HG03103 (cell line): ENCODE results near the gene WIPI1.
"Not testable (repeated sequence)": the region's sequence is repeated elsewhere in the genome, so short reads cannot be mapped to it uniquely, and the experiment has no call there.

Experiments used
- ATAC-seq: cut with Tn5 transposase; IDR thresholded peaks from one replicate; pipeline ENCODE4 v1.9.1; 2021; ENCODE audit warnings: low read depth; ENCODE audit not compliant: unreplicated experiment

WIPI1 gene

GRCh38 chr17:68457168-68457538 lies at the start of gene WIPI1:
Gene WIPI1, minus strand, starts transcription at chr17:68457496. Its CDS starts 75 bp downstream, at chr17:68457421.
- peak; percentile 19 for ATAC-seq

- ATAC-seq = no peak
Measured at GRCh38 chr17:68505951-68506350, 48.7 kb upstream of the WIPI1 start.

GRCh38 chr17:68501074-68501473 lies 43.8 kb upstream of the WIPI1 start:
- no peak for ATAC-seq

GRCh38 chr17:68499587-68499986 lies 42.3 kb upstream of the WIPI1 start:
- no peak for ATAC-seq

GRCh38 chr17:68498479-68499326 lies 41.4 kb upstream of the WIPI1 start:
- ATAC-seq = peak; percentile 13

- ATAC-seq = peak; percentile 90
Measured at GRCh38 chr17:68497885-68498319, 40.6 kb upstream of the WIPI1 start.

GRCh38 chr17:68495081-68495480 lies 37.8 kb upstream of the WIPI1 start:
- ATAC-seq = no peak

GRCh38 chr17:68492394-68493054 lies 35.2 kb upstream of the WIPI1 start:
- ATAC-seq = not testable (repeated sequence)

GRCh38 chr17:68491381-68492231 lies 34.3 kb upstream of the WIPI1 start:
- ATAC-seq = no peak

- ATAC-seq = no peak
Measured at GRCh38 chr17:68489919-68490318, 32.6 kb upstream of the WIPI1 start.

- ATAC-seq = no peak
Measured at GRCh38 chr17:68484458-68484857, 27.2 kb upstream of the WIPI1 start.

GRCh38 chr17:68482576-68483041 lies 25.3 kb upstream of the WIPI1 start:
- ATAC-seq = no peak

- ATAC-seq = no peak
Measured at GRCh38 chr17:68480885-68481284, 23.6 kb upstream of the WIPI1 start.

GRCh38 chr17:68470961-68471360 lies 13.7 kb upstream of the WIPI1 start:
- ATAC-seq = no peak

- no peak for ATAC-seq
Measured at GRCh38 chr17:68468788-68469187, 11.5 kb upstream of the WIPI1 start.

- ATAC-seq = no peak
Measured at GRCh38 chr17:68468334-68468733, 11.0 kb upstream of the WIPI1 start.

GRCh38 chr17:68463211-68464019 lies 6.1 kb upstream of the WIPI1 start:
- ATAC-seq = no peak

GRCh38 chr17:68462381-68463210 lies 5.3 kb upstream of the WIPI1 start:
- peak; percentile 42 for ATAC-seq

GRCh38 chr17:68461589-68461988 lies 4.3 kb upstream of the WIPI1 start:
- no peak for ATAC-seq
